Astrocyte of the spinal cord (primary cell): Measurements from ENCODE around the gene FLT4.

Experiments used
- DNase-seq: peaks from one replicate; pipeline ENCODE4 v3.0.0; 2011; ENCODE audit warnings: low read depth, low spot score
- H3K4me3 ChIP-seq: 2 replicates; pipeline ENCODE4 v1.5.1; 2011; ENCODE audit warnings: low read depth, mild to moderate bottlenecking, low read length, moderate library complexity
- in situ Hi-C: cut with HindIII; loops from 2 replicates; pipeline ENCODE4 v1.10.0; 2017; ENCODE audit warnings: low sequenced_read_pairs
- TF ChIP-seq, protein P1 (sequence below): IDR thresholded peaks from 2 replicates; pipeline ENCODE4 v1.5.1; 2012; ENCODE audit warnings: low read depth, mild to moderate bottlenecking, low read length, inconsistent platforms

The FLT4 gene

DNA sequence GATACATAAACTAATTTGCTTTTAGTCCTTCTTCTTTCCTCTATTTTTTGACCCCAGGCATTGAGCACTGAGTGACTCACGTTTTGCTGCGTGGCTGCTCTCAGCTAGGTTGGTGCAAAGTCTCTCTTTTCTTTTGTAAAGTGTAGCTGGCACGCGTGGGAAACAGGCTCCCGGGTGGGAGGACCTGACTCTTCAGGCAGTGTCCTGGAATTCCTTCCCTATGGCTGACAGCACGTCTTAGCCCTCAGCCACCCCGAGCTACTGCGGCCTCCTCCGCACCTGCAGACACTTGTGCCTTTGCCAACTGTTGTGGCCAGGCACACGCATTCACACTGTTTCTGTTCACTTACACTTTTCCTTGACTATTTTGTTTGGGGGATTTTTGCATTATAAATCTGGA lies 57.2 kb downstream of the FLT4 start:
- H3K4me3 ChIP-seq, result no peak overlapping the region
- in situ Hi-C loops, result no loop called here
- DNase-seq, result no peak
- TF ChIP-seq, protein P1, sequence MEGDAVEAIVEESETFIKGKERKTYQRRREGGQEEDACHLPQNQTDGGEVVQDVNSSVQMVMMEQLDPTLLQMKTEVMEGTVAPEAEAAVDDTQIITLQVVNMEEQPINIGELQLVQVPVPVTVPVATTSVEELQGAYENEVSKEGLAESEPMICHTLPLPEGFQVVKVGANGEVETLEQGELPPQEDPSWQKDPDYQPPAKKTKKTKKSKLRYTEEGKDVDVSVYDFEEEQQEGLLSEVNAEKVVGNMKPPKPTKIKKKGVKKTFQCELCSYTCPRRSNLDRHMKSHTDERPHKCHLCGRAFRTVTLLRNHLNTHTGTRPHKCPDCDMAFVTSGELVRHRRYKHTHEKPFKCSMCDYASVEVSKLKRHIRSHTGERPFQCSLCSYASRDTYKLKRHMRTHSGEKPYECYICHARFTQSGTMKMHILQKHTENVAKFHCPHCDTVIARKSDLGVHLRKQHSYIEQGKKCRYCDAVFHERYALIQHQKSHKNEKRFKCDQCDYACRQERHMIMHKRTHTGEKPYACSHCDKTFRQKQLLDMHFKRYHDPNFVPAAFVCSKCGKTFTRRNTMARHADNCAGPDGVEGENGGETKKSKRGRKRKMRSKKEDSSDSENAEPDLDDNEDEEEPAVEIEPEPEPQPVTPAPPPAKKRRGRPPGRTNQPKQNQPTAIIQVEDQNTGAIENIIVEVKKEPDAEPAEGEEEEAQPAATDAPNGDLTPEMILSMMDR, result no peak

- in situ Hi-C loops, result no loop called here
- no peak for DNase-seq
- no peak within 1 kb of the TSS for H3K4me3 ChIP-seq
- TF ChIP-seq, protein P1, result no peak
These were observed 58.0 kb downstream of the FLT4 start, which contains the start of gene SCGB3A1 for GRCh38 chr5:180591311-180591887. Gene SCGB3A1 (minus strand): TSS chr5:180591499. CDS start chr5:180591462, 37 bp downstream.

GRCh38 chr5:180590543-180591310 lies 58.7 kb downstream of the FLT4 start:
- in situ Hi-C loops, result no loop called here
- TF ChIP-seq, protein P1, result no peak
- no peak overlapping the region for H3K4me3 ChIP-seq
- DNase-seq, result no peak

- H3K4me3 ChIP-seq, result no peak overlapping the region
- no peak for DNase-seq
- TF ChIP-seq, protein P1, result no peak
- in situ Hi-C loops, result no loop called here
These were observed 59.4 kb downstream of the FLT4 start for GRCh38 chr5:180589771-180590542.

GRCh38 chr5:180586870-180587269 lies 62.5 kb downstream of the FLT4 start:
- in situ Hi-C loops, result no loop called here
- no peak overlapping the region for H3K4me3 ChIP-seq
- TF ChIP-seq, protein P1, result no peak
- DNase-seq, result no peak

GRCh38 chr5:180586204-180586603 lies 63.2 kb downstream of the FLT4 start:
- no peak for DNase-seq
- in situ Hi-C loops, result no loop called here
- no peak overlapping the region for H3K4me3 ChIP-seq
- TF ChIP-seq, protein P1, result no peak
